ENCODE measurements around the gene PRKRIP1. TPM values are rescaled to one million over a fixed set of nuclear protein-coding genes. Genes with fewer than 3 reads are reported as not detected.
A peak's percentile ranks its signal among the peaks of the same experiment; 100 is the strongest.
"Not testable (repeated sequence)": the region's sequence is repeated elsewhere in the genome, so short reads cannot be mapped to it uniquely, and the experiment has no call there.

PRKRIP1 gene
- total RNA-seq, 2 donors from 2014 or later = 26.7 to 39.5 TPM

GRCh38 chr7:102464577-102465280 lies 68.6 kb downstream of the PRKRIP1 start, which contains the start of the genes ALKBH4 and LRWD1:
ALKBH4 (minus strand) TSS chr7:102464863; CDS start chr7:102464836, 27 bp downstream.
LRWD1 (plus strand) TSS chr7:102464984; CDS start chr7:102465081, 97 bp downstream.
- DNase-seq (ENCODE audit: low spot score) (peak; percentile 99), ATAC-seq (peak; percentile 97 to 99)
- Mint-ChIP-seq H3K27ac (peak within 1 kb of the TSS; percentile 54 to 81), H3K27me3 (no peaks in the 10 kb centered on the region), H3K9me3 (no peaks in the 10 kb centered on the region), H3K4me1 (ENCODE audit: low read depth in 2 of 2) (peaks cover 31 to 33% of the 10 kb centered on the region in 2 donors), H3K4me3 (peak within 1 kb of the TSS; percentile 87), H3K36me3 (no peaks in the 10 kb centered on the region)

- Mint-ChIP-seq H3K27me3 (no peaks in the 10 kb centered on the region), H3K36me3 (no peaks in the 10 kb centered on the region), H3K4me3 (peak overlapping the region; percentile 87), H3K9me3 (no peaks in the 10 kb centered on the region), H3K4me1 (ENCODE audit: low read depth in 2 of 2) (peaks cover 25 to 33% of the 10 kb centered on the region in 2 donors), H3K27ac (peak overlapping the region in 1 of 2 donors; percentile 19)
- peak; percentile 44 for DNase-seq (ENCODE audit: low spot score)
- ATAC-seq = no peak
Observed at GRCh38 chr7:102466097-102466496, 69.9 kb downstream of the PRKRIP1 start.

GRCh38 chr7:102467581-102468477 lies 71.7 kb downstream of the PRKRIP1 start:
- peak; percentile 59 for DNase-seq (ENCODE audit: low spot score)
- Mint-ChIP-seq H3K27me3 (no peaks in the 10 kb centered on the region), H3K27ac (no peak overlapping the region), H3K4me3 (no peak overlapping the region), H3K4me1 (ENCODE audit: low read depth in 2 of 2) (peaks cover 20 to 27% of the 10 kb centered on the region in 2 donors), H3K36me3 (no peaks in the 10 kb centered on the region), H3K9me3 (no peaks in the 10 kb centered on the region)
- no peak for ATAC-seq

- no peak overlapping the region for H3K27ac Mint-ChIP-seq
- ATAC-seq (no peak), DNase-seq (ENCODE audit: low spot score) (peak; percentile 55)
- H3K27me3 Mint-ChIP-seq = no peaks in the 10 kb centered on the region
- H3K36me3 Mint-ChIP-seq = no peaks in the 10 kb centered on the region
- no peak overlapping the region for H3K4me3 Mint-ChIP-seq
- peaks cover 18 to 24% of the 10 kb centered on the region in 2 donors for H3K4me1 Mint-ChIP-seq (ENCODE audit: low read depth in 2 of 2)
- H3K9me3 Mint-ChIP-seq = no peaks in the 10 kb centered on the region
Observed at GRCh38 chr7:102468478-102469350, 72.6 kb downstream of the PRKRIP1 start.

DNA sequence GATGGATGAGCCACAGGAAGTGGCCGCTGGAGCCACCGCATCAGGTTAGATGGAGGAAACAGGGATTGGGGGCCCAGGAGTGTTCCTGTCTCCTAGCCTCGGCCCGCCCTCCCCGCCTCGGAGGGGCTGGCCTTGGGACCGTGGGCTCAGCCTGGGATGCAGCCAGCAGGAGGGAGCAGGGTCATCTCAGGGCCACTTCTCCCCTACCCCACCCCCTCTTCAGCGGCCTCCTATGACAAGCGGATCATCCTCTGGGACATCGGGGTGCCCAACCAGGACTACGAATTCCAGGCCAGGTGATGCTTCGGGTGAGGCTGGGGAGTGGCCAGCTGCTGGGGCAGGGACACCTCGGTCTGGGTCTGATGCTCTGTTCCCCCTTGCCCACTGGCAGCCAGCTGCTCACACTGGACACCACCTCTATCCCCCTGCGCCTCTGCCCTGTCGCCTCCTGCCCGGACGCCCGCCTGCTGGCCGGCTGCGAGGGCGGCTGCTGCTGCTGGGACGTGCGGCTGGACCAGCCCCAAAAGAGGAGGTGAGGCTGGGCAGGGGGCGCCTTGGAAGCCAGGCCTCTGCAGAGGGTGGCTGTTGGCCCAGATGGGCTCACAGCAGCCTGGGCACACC lies 73.3 kb downstream of the PRKRIP1 start:
- DNase-seq (ENCODE audit: low spot score) (peak; percentile 59), ATAC-seq (no peak)
- H3K4me1 Mint-ChIP-seq (ENCODE audit: low read depth in 2 of 2) = peaks cover 10 to 18% of the 10 kb centered on the region in 2 donors
- H3K27me3 Mint-ChIP-seq = no peaks in the 10 kb centered on the region
- no peak overlapping the region for H3K27ac Mint-ChIP-seq
- H3K36me3 Mint-ChIP-seq = no peaks in the 10 kb centered on the region
- H3K4me3 Mint-ChIP-seq = no peak overlapping the region
- no peaks in the 10 kb centered on the region for H3K9me3 Mint-ChIP-seq

DNA sequence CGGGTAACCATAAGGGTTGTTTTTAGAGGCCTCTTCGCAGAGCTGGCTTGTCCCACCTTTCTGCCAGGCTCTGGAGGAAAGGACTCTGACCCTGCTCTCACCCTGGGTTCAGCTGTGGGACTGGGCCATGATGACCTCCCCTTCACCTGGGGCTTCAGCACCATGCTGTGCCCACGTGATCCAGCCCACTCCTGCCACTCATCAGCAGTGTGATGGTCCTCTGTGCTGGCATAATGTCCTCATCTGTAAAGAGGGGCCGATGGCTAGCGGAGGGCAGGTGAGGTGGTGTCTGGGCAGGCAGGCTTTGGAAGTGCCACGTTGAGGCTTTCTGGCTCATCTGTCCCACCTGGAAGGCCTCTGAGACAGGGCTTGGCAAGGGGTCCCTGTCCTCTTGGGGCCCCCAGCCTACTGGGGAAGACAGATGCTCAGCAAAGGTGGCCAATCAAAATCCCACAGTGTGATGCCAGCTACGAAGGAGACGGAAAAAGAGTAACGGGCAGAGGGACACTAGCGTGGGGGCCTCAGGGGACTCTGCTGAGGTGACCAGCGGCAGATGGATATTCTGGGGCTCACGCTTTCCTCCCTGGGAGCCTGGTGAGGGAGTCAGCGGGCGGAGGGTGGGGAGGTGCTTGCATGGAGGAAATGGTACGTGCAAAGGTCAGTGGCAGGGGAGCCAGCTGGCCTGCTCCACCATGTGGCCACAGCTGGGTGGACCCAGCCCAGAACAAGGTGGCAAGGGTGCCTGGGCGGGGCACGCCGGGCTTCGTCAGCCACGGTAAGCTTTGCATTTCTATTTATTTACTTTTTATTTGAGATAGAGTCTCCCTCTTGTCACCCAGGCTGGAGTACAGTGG lies 74.0 kb downstream of the PRKRIP1 start:
- H3K4me1 Mint-ChIP-seq (ENCODE audit: low read depth in 2 of 2) = peaks cover 10 to 15% of the 10 kb centered on the region in 2 donors
- no peak overlapping the region for H3K27ac Mint-ChIP-seq
- no peak overlapping the region for H3K4me3 Mint-ChIP-seq
- H3K27me3 Mint-ChIP-seq = no peaks in the 10 kb centered on the region
- DNase-seq (ENCODE audit: low spot score) = peak; percentile 57
- ATAC-seq = no peak
- H3K9me3 Mint-ChIP-seq = no peaks in the 10 kb centered on the region
- H3K36me3 Mint-ChIP-seq = no peaks in the 10 kb centered on the region

DNA sequence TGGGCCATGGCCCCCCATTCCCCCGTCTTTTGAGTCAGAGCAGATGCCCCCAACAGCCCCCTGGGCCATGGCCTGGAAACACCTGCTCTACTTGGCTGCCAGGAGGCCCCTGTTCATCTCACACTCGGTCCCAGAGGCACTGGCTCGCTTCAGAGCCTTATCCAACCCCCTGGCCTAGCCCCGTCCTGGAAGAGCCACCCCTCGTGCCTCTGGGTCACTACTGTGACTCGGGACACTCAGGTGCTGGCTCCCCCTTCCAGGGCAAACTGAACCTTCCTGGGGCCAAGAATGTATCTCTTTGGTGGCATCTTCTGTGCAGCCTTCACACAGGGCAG lies 75.6 kb downstream of the PRKRIP1 start:
- Mint-ChIP-seq H3K27ac (no peak overlapping the region), H3K4me3 (no peak overlapping the region)

DNA sequence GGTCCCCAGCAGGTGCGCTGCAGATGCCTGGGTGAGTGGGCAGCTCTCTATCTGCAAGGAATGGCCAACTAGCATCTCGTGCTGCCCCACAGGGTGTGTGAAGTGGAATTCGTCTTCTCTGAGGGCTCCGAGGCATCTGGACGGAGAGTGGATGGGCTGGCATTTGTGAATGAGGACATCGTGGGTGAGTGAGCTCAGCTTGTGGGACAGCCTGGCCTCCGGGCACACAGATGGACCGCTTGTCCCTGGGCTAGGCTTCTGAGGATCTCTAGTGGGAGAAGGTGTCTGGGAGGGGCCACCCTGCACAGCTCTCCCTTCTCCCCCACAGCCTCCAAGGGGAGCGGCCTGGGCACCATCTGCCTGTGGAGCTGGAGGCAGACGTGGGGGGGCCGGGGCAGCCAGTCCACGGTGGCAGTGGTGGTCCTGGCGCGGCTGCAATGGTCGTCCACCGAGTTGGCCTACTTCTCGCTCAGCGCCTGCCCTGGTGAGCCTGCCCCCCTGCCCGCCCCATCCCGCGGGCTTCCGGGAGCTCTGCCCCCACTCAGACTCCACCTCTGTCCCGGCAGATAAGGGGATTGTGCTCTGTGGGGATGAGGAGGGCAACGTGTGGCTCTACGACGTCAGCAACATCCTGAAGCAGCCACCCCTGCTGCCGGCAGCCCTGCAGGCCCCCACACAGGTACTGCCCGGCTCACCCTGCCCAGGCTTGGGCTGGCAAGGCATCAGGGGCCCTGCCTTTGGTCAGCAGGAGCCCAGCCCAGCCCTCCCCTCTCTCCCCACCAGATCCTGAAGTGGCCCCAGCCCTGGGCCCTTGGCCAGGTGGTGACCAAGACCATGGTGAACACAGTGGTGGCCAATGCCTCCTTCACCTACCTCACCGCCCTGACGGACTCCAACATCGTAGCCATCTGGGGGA lies 76.2 kb downstream of the PRKRIP1 start:
- DNase-seq (ENCODE audit: low spot score) = peak; percentile 41

More for the DNA sequence above, 75.6 kb downstream of the PRKRIP1 start:
- H3K36me3 Mint-ChIP-seq = no peaks in the 10 kb centered on the region
- no peak for ATAC-seq
- no peaks in the 10 kb centered on the region for H3K9me3 Mint-ChIP-seq
- peaks cover 3 to 4% of the 10 kb centered on the region in 2 donors for H3K4me1 Mint-ChIP-seq (ENCODE audit: low read depth in 2 of 2)
- DNase-seq (ENCODE audit: low spot score) = peak; percentile 31
- H3K27me3 Mint-ChIP-seq = no peaks in the 10 kb centered on the region

GRCh38 chr7:102473271-102473991 lies 77.3 kb downstream of the PRKRIP1 start:
- Mint-ChIP-seq H3K27ac (no peak overlapping the region), H3K4me1 (ENCODE audit: low read depth in 2 of 2) (no peaks in the 10 kb centered on the region), H3K4me3 (no peak overlapping the region), H3K9me3 (no peaks in the 10 kb centered on the region), H3K27me3 (no peaks in the 10 kb centered on the region), H3K36me3 (no peaks in the 10 kb centered on the region)
- DNase-seq (ENCODE audit: low spot score) (peak; percentile 54), ATAC-seq (no peak)

More for the DNA sequence above, 76.2 kb downstream of the PRKRIP1 start:
- Mint-ChIP-seq H3K9me3 (no peaks in the 10 kb centered on the region), H3K27ac (no peak overlapping the region), H3K4me3 (no peak overlapping the region), H3K27me3 (no peaks in the 10 kb centered on the region), H3K36me3 (no peaks in the 10 kb centered on the region), H3K4me1 (ENCODE audit: low read depth in 2 of 2) (no peaks in the 10 kb centered on the region)
- ATAC-seq = no peak

- H3K4me1 Mint-ChIP-seq (ENCODE audit: low read depth in 2 of 2); H3K4me3 Mint-ChIP-seq; H3K36me3 Mint-ChIP-seq; H3K27ac Mint-ChIP-seq; H3K9me3 Mint-ChIP-seq; ATAC-seq; H3K27me3 Mint-ChIP-seq: not testable (repeated sequence)
- peak; percentile 44 for DNase-seq (ENCODE audit: low spot score)
Observed at GRCh38 chr7:102474116-102474515, 78.0 kb downstream of the PRKRIP1 start.

- not testable (repeated sequence) for H3K4me1 Mint-ChIP-seq (ENCODE audit: low read depth in 2 of 2); ATAC-seq; H3K27me3 Mint-ChIP-seq; H3K4me3 Mint-ChIP-seq; H3K9me3 Mint-ChIP-seq; H3K27ac Mint-ChIP-seq; H3K36me3 Mint-ChIP-seq
- peak; percentile 44 for DNase-seq (ENCODE audit: low spot score)
Observed at GRCh38 chr7:102474736-102475435, 78.7 kb downstream of the PRKRIP1 start.
